ENCODE data around the gene TEX53. TPM values are rescaled to one million over a fixed set of nuclear protein-coding genes. Genes with fewer than 3 reads are reported as not detected.

Gene TEX53
- total RNA-seq, 1 experiment from 2014 or later, result not detected

GRCh38 chr9:114691956-114692295, 34.3 kb upstream of the TEX53 start:
- H3K9me3 Mint-ChIP-seq (ENCODE audit: unreplicated experiment), result no peaks in the 10 kb centered on the region
- no peak for TF ChIP-seq CTCF (IDR thresholded peaks at IDR 0.05; ENCODE audit: insufficient read depth in 1 of 2, low read depth in 1 of 2, low read length in 1 of 2, severe bottlenecking in 1 of 2, unreplicated experiment in 1 of 2)
- CTCF ChIA-PET, result no interaction called here
- no TSS peak for BruUV-seq (replicated peaks)
- H3K27me3 Mint-ChIP-seq (ENCODE audit: insufficient read depth, unreplicated experiment), result peaks cover 11% of the 10 kb centered on the region
- no peak for DNase-seq
- Histone ChIP-seq H3K27me3 (replicated peaks; ENCODE audit: control insufficient read depth, insufficient read depth, low read length) (no peaks in the 10 kb centered on the region), H3K36me3 (ENCODE audit: control insufficient read depth, insufficient read depth, low read length) (no peaks in the 10 kb centered on the region), H3K4me3 (ENCODE audit: low read depth, low read length) (no peak overlapping the region), H3K9me3 (no peaks in the 10 kb centered on the region), H3K4me1 (no peaks in the 10 kb centered on the region)
- H3K36me3 Mint-ChIP-seq (ENCODE audit: insufficient read depth, unreplicated experiment), result no peaks in the 10 kb centered on the region
- no peak overlapping the region for H3K27ac Mint-ChIP-seq (ENCODE audit: unreplicated experiment)
- H3K4me1 Mint-ChIP-seq (ENCODE audit: low read depth, unreplicated experiment), result no peaks in the 10 kb centered on the region
- intact Hi-C loops (cut with micrococcal nuclease; ENCODE audit: unreplicated experiment), result no loop called here
- no peak overlapping the region for H3K4me3 Mint-ChIP-seq (ENCODE audit: unreplicated experiment)
- POLR2A ChIA-PET, result no interaction called here

GRCh38 chr9:114691046-114691955, 33.7 kb upstream of the TEX53 start:
- ChIA-PET POLR2A (no interaction called here), CTCF (no interaction called here)
- Histone ChIP-seq H3K36me3 (ENCODE audit: control insufficient read depth, insufficient read depth, low read length) (no peaks in the 10 kb centered on the region), H3K27me3 (replicated peaks; ENCODE audit: control insufficient read depth, insufficient read depth, low read length) (no peaks in the 10 kb centered on the region), H3K9me3 (no peaks in the 10 kb centered on the region), H3K4me3 (ENCODE audit: low read depth, low read length) (no peak overlapping the region), H3K4me1 (no peaks in the 10 kb centered on the region)
- BruUV-seq (replicated peaks), result no TSS peak
- intact Hi-C loops (cut with micrococcal nuclease; ENCODE audit: unreplicated experiment), result no loop called here
- DNase-seq, result no peak
- no peak overlapping the region for H3K27ac Mint-ChIP-seq (ENCODE audit: unreplicated experiment)
- H3K4me1 Mint-ChIP-seq (ENCODE audit: low read depth, unreplicated experiment), result no peaks in the 10 kb centered on the region
- TF ChIP-seq CTCF (IDR thresholded peaks at IDR 0.05; ENCODE audit: insufficient read depth in 1 of 2, low read depth in 1 of 2, low read length in 1 of 2, severe bottlenecking in 1 of 2, unreplicated experiment in 1 of 2), result no peak
- H3K36me3 Mint-ChIP-seq (ENCODE audit: insufficient read depth, unreplicated experiment), result no peaks in the 10 kb centered on the region
- H3K9me3 Mint-ChIP-seq (ENCODE audit: unreplicated experiment), result no peaks in the 10 kb centered on the region
- H3K27me3 Mint-ChIP-seq (ENCODE audit: insufficient read depth, unreplicated experiment), result peaks cover 11% of the 10 kb centered on the region
- no peak overlapping the region for H3K4me3 Mint-ChIP-seq (ENCODE audit: unreplicated experiment)

- no peaks in the 10 kb centered on the region for H3K27me3 ChIP-seq (replicated peaks; ENCODE audit: control insufficient read depth, insufficient read depth, low read length)
- no peaks in the 10 kb centered on the region for H3K9me3 Mint-ChIP-seq (ENCODE audit: unreplicated experiment)
- no peaks in the 10 kb centered on the region for H3K4me1 Mint-ChIP-seq (ENCODE audit: low read depth, unreplicated experiment)
- no peaks in the 10 kb centered on the region for H3K36me3 Mint-ChIP-seq (ENCODE audit: insufficient read depth, unreplicated experiment)
- no peak for TF ChIP-seq CTCF (IDR thresholded peaks at IDR 0.05; ENCODE audit: insufficient read depth in 1 of 2, low read depth in 1 of 2, low read length in 1 of 2, severe bottlenecking in 1 of 2, unreplicated experiment in 1 of 2)
- H3K4me3 ChIP-seq (ENCODE audit: low read depth, low read length), result no peak overlapping the region
- no peak overlapping the region for H3K4me3 Mint-ChIP-seq (ENCODE audit: unreplicated experiment)
- H3K36me3 ChIP-seq (ENCODE audit: control insufficient read depth, insufficient read depth, low read length), result no peaks in the 10 kb centered on the region
- H3K27me3 Mint-ChIP-seq (ENCODE audit: insufficient read depth, unreplicated experiment), result peaks cover 11% of the 10 kb centered on the region
- H3K4me1 ChIP-seq, result no peaks in the 10 kb centered on the region
- BruUV-seq (replicated peaks), result no TSS peak
- POLR2A ChIA-PET, result no interaction called here
- intact Hi-C loops (cut with micrococcal nuclease; ENCODE audit: unreplicated experiment), result no loop called here
- CTCF ChIA-PET, result interaction anchor here (0.6 kb wide), 1 partner anchor 278 kb away, joined by 3 read pairs; no protein-coding TSS in a partner anchor
- no peaks in the 10 kb centered on the region for H3K9me3 ChIP-seq
- no peak for DNase-seq
- H3K27ac Mint-ChIP-seq (ENCODE audit: unreplicated experiment), result no peak overlapping the region
Measured at GRCh38 chr9:114690308-114690707, 32.7 kb upstream of the TEX53 start.

Measured in Caco-2 (cell line).